CD4-positive, alpha-beta T cell (primary cell): ENCODE data around the gene PCDHGA1. TPM values are rescaled to one million over a fixed set of nuclear protein-coding genes. Genes with fewer than 3 reads are reported as not detected.
A peak's percentile ranks its signal among the peaks of the same experiment; 100 is the strongest.

Source experiments
- ATAC-seq: fragments of 200-7000 bp; cut with Tn5 transposase; one replicate; pipeline ENCODE4 v1.10.0; 2022; ENCODE audit warnings: mild to moderate bottlenecking; ENCODE audit not compliant: poor library complexity
- CTCF ChIA-PET: fragments of 350-600 bp; sonication (Branson Sonifier 250); formaldehyde crosslinking; loops from one replicate; lab custom pipeline; 2021; ENCODE audit warnings: antibody characterized with exemption, inconsistent platforms; lab: Charles Lee
- POLR2A ChIA-PET: fragments of 350-600 bp; sonication (Branson Sonifier 250); formaldehyde crosslinking; loops from one replicate; lab custom pipeline; 2021; ENCODE audit warnings: antibody characterized with exemption, inconsistent platforms; lab: Charles Lee
- DNase-seq, 14 experiments: peaks; one replicate each; pipeline ENCODE4 v3.0.0-alpha.2; 2013 to 2020; ENCODE audit warnings: mixed read lengths in 2 of 14
- H3K27ac ChIP-seq, 2 donors: one replicate each; pipeline versions ENCODE4 v1.5.1 to v1.7.0; 2013; ENCODE audit warnings: low read length in 2 of 2, low read depth in 1 of 2, mild to moderate bottlenecking in 1 of 2
- H3K27me3 ChIP-seq, 2 experiments: 1 replicate in 1 of 2; 2 replicates in 1 of 2; pipeline versions ENCODE4 v1.6.1 to v1.7.0; 2013; ENCODE audit warnings: low read length in 2 of 2, control low read depth in 1 of 2, mild to moderate bottlenecking in 1 of 2, moderate library complexity in 1 of 2; ENCODE audit not compliant: insufficient read depth in 2 of 2, control insufficient read depth in 1 of 2
- H3K36me3 ChIP-seq: one replicate; pipeline ENCODE4 v1.6.1; 2013; ENCODE audit warnings: low read length, control low read depth; ENCODE audit not compliant: insufficient read depth
- H3K4me1 ChIP-seq: one replicate; pipeline ENCODE4 v1.6.1; 2013; ENCODE audit warnings: low read length, control low read depth; ENCODE audit not compliant: insufficient read depth
- H3K4me3 ChIP-seq: one replicate; pipeline ENCODE4 v1.5.1; 2013; ENCODE audit warnings: mild to moderate bottlenecking, low read length, moderate library complexity
- H3K9me3 ChIP-seq, 2 experiments: 1 replicate in 1 of 2; 2 replicates in 1 of 2; pipeline versions ENCODE4 v1.6.1 to v1.7.0; 2013; ENCODE audit warnings: low read length in 2 of 2, mild to moderate bottlenecking in 2 of 2, control low read depth in 1 of 2, moderate library complexity in 1 of 2; ENCODE audit not compliant: control insufficient read depth in 1 of 2, insufficient read depth in 1 of 2
- H3K27ac Mint-ChIP-seq: one replicate; pipeline ENCODE4 v1.8.0; 2020; ENCODE audit warnings: mixed read lengths
- H3K27me3 Mint-ChIP-seq: one replicate; pipeline ENCODE4 v1.8.0; 2021; ENCODE audit warnings: mixed read lengths
- H3K36me3 Mint-ChIP-seq: one replicate; pipeline ENCODE4 v1.8.0; 2021; ENCODE audit warnings: low read depth, mixed read lengths
- H3K4me1 Mint-ChIP-seq: one replicate; pipeline ENCODE4 v1.8.0; 2021; ENCODE audit warnings: low read depth, mixed read lengths
- H3K4me3 Mint-ChIP-seq: one replicate; pipeline ENCODE4 v1.8.0; 2020; ENCODE audit warnings: mild to moderate bottlenecking, mixed read lengths
- H3K9me3 Mint-ChIP-seq: one replicate; pipeline ENCODE4 v1.8.0; 2020; ENCODE audit warnings: mixed read lengths
- CTCF ChIP-seq: fragments of 200-600 bp; IDR thresholded peaks from one replicate; pipeline ENCODE4 v1.8.0; 2022; ENCODE audit warnings: antibody characterized with exemption, mild to moderate bottlenecking
- intact Hi-C, 2 experiments: fragments of 100-400 bp; cut with DNase I in 1 of 2; cut with micrococcal nuclease in 1 of 2; formaldehyde crosslinking; loops; one replicate each; pipeline versions ENCODE4 v1.15.1 to v1.9.0; 2023 to 2025; cut with DNase I, micrococcal nuclease
- total RNA-seq, 174 experiments: library from RNA in 2 of 174; stranded (reverse) in 2 of 174; gene quantifications; one replicate each; pipeline ENCODE4 v1.2.3 and lab custom pipeline; 2021 to 2026

PCDHGA1 gene
- total RNA-seq, 2 experiments from 2014 or later, result not detected

GRCh38 chr5:141522301-141522700 lies 192.0 kb downstream of the PCDHGA1 start:
- CTCF ChIA-PET, result interaction anchor here (1.1 to 3.1 kb wide), 4 partner anchors 8 to 115 kb away, joined by 3 to 16 read pairs (median 6); partner anchors contain the start of genes PCDHGA10 and PCDHGB6
- Mint-ChIP-seq H3K4me1 (peaks cover 12% of the 10 kb centered on the region), H3K36me3 (no peaks in the 10 kb centered on the region), H3K9me3 (no peaks in the 10 kb centered on the region), H3K27me3 (no peaks in the 10 kb centered on the region), H3K4me3 (no peak overlapping the region), H3K27ac (no peak overlapping the region)
- POLR2A ChIA-PET, result no interaction called here
- TF ChIP-seq CTCF, result no peak
- Histone ChIP-seq H3K27ac (no peak overlapping the region), H3K27me3 (no peaks in the 10 kb centered on the region), H3K36me3 (peaks cover 100% of the 10 kb centered on the region), H3K9me3 (no peaks in the 10 kb centered on the region), H3K4me3 (no peak overlapping the region), H3K4me1 (peaks cover 13% of the 10 kb centered on the region)
- ATAC-seq (no peak), DNase-seq (no peak)
- intact Hi-C loops, result loop anchor here in 1 of 2 experiments (10.0 kb wide), 1 partner anchor 438 kb away; no protein-coding TSS in a partner anchor

- Mint-ChIP-seq H3K4me3 (no peak overlapping the region), H3K27me3 (no peaks in the 10 kb centered on the region), H3K36me3 (no peaks in the 10 kb centered on the region), H3K4me1 (peaks cover 12% of the 10 kb centered on the region), H3K9me3 (no peaks in the 10 kb centered on the region), H3K27ac (no peak overlapping the region)
- Histone ChIP-seq H3K27ac (no peak overlapping the region), H3K9me3 (no peaks in the 10 kb centered on the region), H3K36me3 (peaks cover 99% of the 10 kb centered on the region), H3K4me3 (no peak overlapping the region), H3K27me3 (no peaks in the 10 kb centered on the region), H3K4me1 (peaks cover 13% of the 10 kb centered on the region)
- CTCF ChIA-PET, result interaction anchor here (1.0 to 3.1 kb wide), 12 partner anchors 10 to 204 kb away, joined by 3 to 19 read pairs (median 6); partner anchors contain the start of genes PCDHGA10, PCDHGB4 and PCDHGB5
- ATAC-seq, result no peak
- no peak for DNase-seq
- intact Hi-C loops, result loop anchor here (1.0 to 10.0 kb wide), 5 partner anchors 111 to 439 kb away; partner anchors contain the start of genes PCDHGA10 (in 1 of the 2) and TAF7 (in 1 of the 2)
- no peak for TF ChIP-seq CTCF
- POLR2A ChIA-PET, result interaction anchor here (0.6 to 2.1 kb wide), 4 partner anchors 9 to 704 kb away, joined by 3 to 11 read pairs (median 4); partner anchors contain the start of gene TAF7
These were observed 193.7 kb downstream of the PCDHGA1 start for GRCh38 chr5:141523991-141524390.

GRCh38 chr5:141524604-141525597 lies 194.6 kb downstream of the PCDHGA1 start:
- peaks cover 99% of the 10 kb centered on the region for H3K36me3 ChIP-seq
- peak; percentile 27 to 80 (median 39) for DNase-seq
- POLR2A ChIA-PET, result interaction anchor here (0.7 to 2.1 kb wide), 3 partner anchors 10 to 204 kb away, joined by 3 to 11 read pairs (median 4); partner anchors contain the start of gene TAF7

More at GRCh38 chr5:141524604-141525597, 194.6 kb downstream of the PCDHGA1 start:
- Mint-ChIP-seq H3K36me3 (no peaks in the 10 kb centered on the region), H3K4me3 (no peak overlapping the region), H3K9me3 (no peaks in the 10 kb centered on the region), H3K4me1 (peaks cover 12% of the 10 kb centered on the region), H3K27me3 (no peaks in the 10 kb centered on the region), H3K27ac (peak overlapping the region; percentile 13)
- Histone ChIP-seq H3K4me3 (no peak overlapping the region), H3K27me3 (no peaks in the 10 kb centered on the region), H3K9me3 (no peaks in the 10 kb centered on the region), H3K4me1 (peaks cover 13% of the 10 kb centered on the region), H3K27ac (no peak overlapping the region)
- CTCF ChIA-PET, result interaction anchor here (0.6 to 3.1 kb wide), 20 partner anchors 11 to 205 kb away, joined by 3 to 19 read pairs (median 4); partner anchors contain the start of genes HDAC3, PCDHGA10, PCDHGA12 and PCDHGB4
- TF ChIP-seq CTCF, result peak; percentile 99
- intact Hi-C loops, result loop anchor here (1.0 to 10.0 kb wide), 5 partner anchors 112 to 440 kb away; partner anchors contain the start of genes PCDHGA10 (in 1 of the 2) and TAF7 (in 1 of the 2)
- peak; percentile 71 for ATAC-seq
